ENCODE results near the gene VSTM2B.

VSTM2B gene

DNA sequence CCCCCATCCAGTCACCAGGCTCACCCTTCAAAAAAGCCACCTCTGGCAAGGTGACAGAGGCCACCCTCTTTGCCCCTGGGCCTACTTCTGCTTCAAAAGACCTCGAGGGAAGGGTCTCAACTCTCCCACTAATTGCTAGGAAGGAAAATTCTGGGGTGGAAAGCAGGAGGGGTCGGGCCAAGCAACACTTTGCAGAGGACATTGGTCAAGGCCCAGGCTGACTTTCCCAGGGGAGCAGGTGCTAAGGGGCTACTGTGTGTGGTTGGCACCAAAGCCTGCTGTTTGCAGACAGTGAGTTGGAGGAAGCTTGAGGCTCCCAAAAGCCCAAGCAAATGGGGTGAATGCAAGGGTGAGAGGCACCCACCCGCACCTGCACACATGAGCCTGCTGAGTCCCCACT, 28.6 kb upstream of the VSTM2B start:
- DNase-seq = no peak

GRCh38 chr19:29497686-29498436, 27.9 kb upstream of the VSTM2B start:
- no peak for DNase-seq

DNA sequence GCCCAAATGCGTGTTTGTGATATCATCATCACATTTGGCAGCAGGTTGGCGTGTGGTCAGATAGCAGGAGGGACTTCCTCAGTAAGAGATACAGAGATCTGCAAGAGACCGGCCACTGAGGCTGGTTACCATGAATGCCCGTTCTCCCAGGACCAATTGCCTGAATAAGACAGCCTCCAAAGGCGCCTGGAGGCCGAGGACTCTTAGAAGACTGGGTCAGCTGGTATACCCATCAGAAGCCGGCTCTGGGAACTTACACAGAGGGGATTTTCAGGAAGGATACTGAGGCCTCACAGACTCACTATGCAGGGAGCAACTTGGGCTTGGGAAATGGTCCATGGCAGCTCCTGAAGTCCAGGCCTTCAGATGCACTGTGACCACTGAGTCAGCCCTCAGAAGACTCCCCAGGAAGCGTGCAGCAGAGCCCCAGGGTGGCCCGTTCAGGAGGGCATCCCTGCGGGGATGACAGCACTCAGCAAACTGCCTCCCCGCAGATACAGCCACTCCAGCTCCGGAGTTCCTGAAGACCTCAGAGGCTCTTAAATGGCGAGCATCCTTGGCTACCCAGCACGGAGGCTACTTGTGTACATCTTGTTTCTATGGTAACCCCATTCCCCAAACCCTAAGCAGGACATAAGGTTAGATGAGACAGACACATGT, 26.4 kb upstream of the VSTM2B start:
- DNase-seq = no peak

GRCh38 chr19:29499921-29500590, 25.7 kb upstream of the VSTM2B start:
- no peak for DNase-seq

DNA sequence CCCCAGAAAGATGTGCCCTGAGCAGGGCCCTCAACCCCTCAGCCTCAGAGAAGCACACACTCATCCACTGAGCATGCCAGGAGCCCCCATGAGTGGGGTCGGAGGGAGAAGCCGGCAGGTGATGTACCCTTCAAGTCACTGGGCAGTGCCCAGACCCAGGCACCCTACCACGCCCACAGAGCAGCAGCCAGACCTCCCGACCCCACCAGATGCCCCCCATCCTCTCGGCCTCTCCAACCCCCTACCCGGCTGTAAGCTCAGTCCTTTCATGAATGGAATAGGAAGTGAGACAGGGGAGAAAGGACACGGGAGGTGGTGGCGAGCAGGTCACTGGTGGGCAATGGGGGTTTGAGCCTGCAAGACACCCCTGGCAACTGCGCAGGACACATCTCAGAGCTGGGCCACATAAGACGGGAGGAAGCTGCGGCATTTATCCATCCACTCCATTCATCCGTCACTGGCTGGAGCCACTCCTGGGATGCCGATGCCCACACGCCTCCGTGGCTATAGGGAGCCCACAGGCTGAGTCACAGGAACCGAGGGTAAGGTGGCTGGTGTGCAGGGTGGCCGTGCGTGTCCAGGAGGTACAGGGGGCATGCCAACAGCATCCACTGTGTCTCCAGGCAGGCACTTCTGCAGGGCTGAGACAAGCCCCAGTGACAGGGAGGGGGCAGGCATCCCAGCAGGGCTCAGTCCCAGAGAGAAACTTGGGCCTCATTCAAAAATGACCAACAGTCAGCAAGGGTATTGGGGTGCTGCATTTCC, 23.8 kb upstream of the VSTM2B start:
- no peak for DNase-seq

DNA sequence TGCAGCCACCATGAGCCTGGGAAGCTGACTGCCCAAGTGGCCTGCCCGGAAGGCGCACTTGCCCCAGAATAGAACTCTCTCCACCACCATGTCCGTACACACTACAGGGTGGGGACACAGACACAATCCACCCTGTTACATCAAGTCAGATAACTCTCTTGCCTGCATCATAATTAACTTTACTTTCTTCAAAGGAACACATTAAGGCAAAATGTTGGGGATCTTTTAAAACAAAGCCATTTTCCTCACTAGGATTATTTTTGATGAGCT, 23.3 kb upstream of the VSTM2B start:
- no peak for DNase-seq

- no peak for DNase-seq
Observed at GRCh38 chr19:29503140-29503758, 22.5 kb upstream of the VSTM2B start.

GRCh38 chr19:29503785-29504184, 22.0 kb upstream of the VSTM2B start:
- DNase-seq = no peak

- no peak for DNase-seq
Observed at GRCh38 chr19:29504454-29504853, 21.3 kb upstream of the VSTM2B start.

GRCh38 chr19:29505097-29505824, 20.5 kb upstream of the VSTM2B start:
- no peak for DNase-seq

- no peak for DNase-seq
Observed at GRCh38 chr19:29506619-29506911, 19.2 kb upstream of the VSTM2B start.

GRCh38 chr19:29507081-29507860, 18.5 kb upstream of the VSTM2B start:
- no peak for DNase-seq

- DNase-seq = no peak
Observed at GRCh38 chr19:29508181-29508580, 17.6 kb upstream of the VSTM2B start.

GRCh38 chr19:29509456-29509855, 16.3 kb upstream of the VSTM2B start:
- DNase-seq = no peak

DNA sequence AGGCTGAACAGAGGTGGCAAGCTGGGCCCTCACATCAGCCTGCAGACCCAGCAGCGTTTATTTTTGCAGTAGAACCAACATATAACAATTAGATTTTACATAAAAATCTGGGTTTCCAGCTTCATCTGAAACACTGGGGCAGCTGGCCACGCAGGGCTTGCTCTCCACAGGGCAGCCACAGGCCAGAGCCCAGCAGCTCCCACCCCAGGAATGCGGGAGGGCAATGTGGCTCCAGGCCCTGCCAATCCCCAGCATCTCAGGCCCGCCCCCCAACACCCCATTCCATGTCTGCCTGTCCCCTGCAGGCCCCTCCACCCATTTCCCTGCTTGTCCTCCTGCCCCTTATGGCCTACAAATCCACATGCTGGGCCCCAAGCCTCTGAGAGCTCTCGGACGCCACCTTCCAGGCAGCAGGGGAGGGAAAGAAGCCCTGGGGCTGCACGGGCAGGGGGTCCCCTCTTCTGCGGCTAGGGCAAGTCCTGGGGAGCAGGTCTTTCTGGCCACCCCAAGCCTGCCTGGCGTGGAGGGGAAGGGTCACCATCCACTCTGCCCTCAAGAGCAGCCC, 15.0 kb upstream of the VSTM2B start:
- no peak for DNase-seq

GRCh38 chr19:29511768-29512167, 14.0 kb upstream of the VSTM2B start:
- no peak for DNase-seq

DNA sequence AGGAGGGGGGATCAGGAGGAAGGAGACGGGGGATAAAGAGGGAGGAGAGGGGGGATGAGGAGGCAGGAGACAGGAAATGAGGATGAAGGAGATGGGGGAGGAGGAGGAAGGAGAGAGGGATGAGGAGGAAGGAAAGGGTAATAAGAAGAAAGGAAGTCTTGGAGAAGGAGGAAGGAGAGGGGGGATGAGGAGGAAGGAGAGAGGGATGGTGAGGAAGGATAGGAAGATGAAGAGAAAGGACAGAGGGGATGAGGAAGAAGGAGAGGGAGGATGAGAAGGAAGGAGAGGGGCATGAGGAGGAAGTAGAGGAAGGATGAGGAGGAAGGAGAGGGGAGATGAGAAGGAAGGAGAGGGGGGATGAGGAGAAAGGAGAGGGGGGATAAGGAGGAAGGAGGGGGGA, 13.0 kb upstream of the VSTM2B start:
- no peak for DNase-seq

- no peak for DNase-seq
Observed at GRCh38 chr19:29514525-29515232, 11.1 kb upstream of the VSTM2B start.

- DNase-seq = no peak
Observed at GRCh38 chr19:29515233-29515619, 10.6 kb upstream of the VSTM2B start.

GRCh38 chr19:29515706-29516357, 10.0 kb upstream of the VSTM2B start:
- no peak for DNase-seq
